ENCODE measurements around the gene INAVA. TPM values are rescaled to one million over a fixed set of nuclear protein-coding genes. Genes with fewer than 3 reads are reported as not detected.

The INAVA gene
- total and polyA plus RNA-seq, 10 of the 15 experiments (the other 5 are each of a cell fraction or from before 2014, with no cell fraction given) = 3.6 to 15.4 (median 9.5) TPM

DNA sequence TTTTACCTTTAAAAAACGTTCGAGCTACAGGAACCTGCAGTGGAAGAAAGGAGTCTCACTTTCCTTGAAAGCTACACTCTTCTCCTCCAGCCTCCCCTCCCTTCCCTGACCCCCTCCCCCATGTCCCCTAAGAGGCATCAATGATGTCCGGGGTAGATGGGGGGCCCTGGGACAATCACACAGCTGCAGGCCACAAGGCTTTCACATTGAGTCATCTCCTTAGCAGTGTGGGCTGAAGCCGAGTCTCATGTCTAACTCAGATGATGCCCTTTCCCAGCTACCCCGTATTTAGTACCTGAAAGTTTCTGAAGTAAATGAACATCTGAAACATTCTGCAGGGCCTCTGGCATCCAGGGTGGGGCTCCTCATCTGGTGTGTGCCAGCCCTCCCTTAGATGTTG, 28.2 kb upstream of the INAVA start:
- Histone ChIP-seq H2AFZ (ENCODE audit: control insufficient read depth, low read depth, low read length) (no peak overlapping the region), H4K20me1 (ENCODE audit: control insufficient read depth, insufficient read depth) (no peaks in the 10 kb centered on the region), H3K36me3 (ENCODE audit: control insufficient read depth in 2 of 2, insufficient read depth in 2 of 2, low read length in 1 of 2) (no peaks in the 10 kb centered on the region), H3K79me2 (ENCODE audit: control insufficient read depth, insufficient read depth, low read length) (no peaks in the 10 kb centered on the region), H3K27ac (ENCODE audit: control insufficient read depth, insufficient read depth) (peak overlapping the region; percentile 71), H3K9ac (ENCODE audit: control insufficient read depth, insufficient read depth, low read length) (no peak overlapping the region), H3K27me3 (replicated peaks in 1 of 2; ENCODE audit: control insufficient read depth in 2 of 2, insufficient read depth in 2 of 2, low read length in 1 of 2) (no peaks in the 10 kb centered on the region), H3K4me2 (ENCODE audit: control insufficient read depth, insufficient read depth) (peak overlapping the region; percentile 90), H3K4me1 (ENCODE audit: control insufficient read depth, insufficient read depth, low read length) (peaks cover 71% of the 10 kb centered on the region), H3K4me3 (no peak overlapping the region), H3K9me3 (replicated peaks; ENCODE audit: control insufficient read depth, insufficient read depth, low read length) (no peaks in the 10 kb centered on the region)
- ChIA-PET RAD21 (ENCODE audit: unreplicated experiment) (interaction anchor here (0.8 to 7.2 kb wide), 18 partner anchors 9 to 307 kb away, joined by 3 to 125 read pairs (median 6); no protein-coding TSS in a partner anchor), CTCF (interaction anchor here (0.5 to 7.7 kb wide), 10 partner anchors 13 to 244 kb away, joined by 3 to 78 read pairs (median 8); no protein-coding TSS in a partner anchor), POLR2A (interaction anchor here (0.5 to 4.8 kb wide), 14 partner anchors 9 to 245 kb away, joined by 3 to 62 read pairs (median 4); no protein-coding TSS in a partner anchor), SMC1A (ENCODE audit: uncharacterized antibody, unreplicated experiment) (interaction anchor here (0.6 to 16.6 kb wide), 20 partner anchors 9 to 244 kb away, joined by 3 to 208 read pairs (median 7); partner anchors contain the start of genes INAVA and KIF21B)
- ATAC-seq = peak; percentile 74
- in situ Hi-C loops (cut with MboI) = no loop called here
- intact Hi-C loops (cut with micrococcal nuclease; ENCODE audit: unreplicated experiment) = loop anchor here (1.0 to 5.0 kb wide), 5 partner anchors 14 to 242 kb away; no protein-coding TSS in a partner anchor
- WGBS (ENCODE audit: insufficient coverage, insufficient replicate concordance, low lambda C conversion rate, missing lambda C conversion rate) = 1% methylated on average over 5 of the region's 5 CpGs
- DNase-seq (ENCODE audit: low read depth, low spot score) = peak; percentile 98
- BruUV-seq (replicated peaks) = no TSS peak
- FAIRE-seq = peak; percentile 89
- TF ChIP-seq SMAD5 (IDR thresholded peaks at IDR 0.05; ENCODE audit: low read depth) (no peak), LARP7 (IDR thresholded peaks at IDR 0.05) (no peak), ESRRA (IDR thresholded peaks at IDR 0.05; ENCODE audit: low read length) (no peak), SREBF1 (IDR thresholded peaks at IDR 0.05; ENCODE audit: low read length) (no peak), POLR2AphosphoS5 (IDR thresholded peaks at IDR 0.05; ENCODE audit: low read length) (0 out of 2 replicates have a peak, but pooled peaks have one; percentile 33), EP300 (IDR thresholded peaks at IDR 0.05; ENCODE audit: borderline replicate concordance in 1 of 2, control insufficient read depth in 1 of 2, low read depth in 2 of 2, low read length in 2 of 2) (peak; percentile 96 to 97), FOXM1 (IDR thresholded peaks at IDR 0.05; ENCODE audit: low read depth, low read length) (peak; percentile 95), RELA (IDR thresholded peaks at IDR 0.05; ENCODE audit: borderline replicate concordance, partially characterized antibody) (peak; percentile 67), YY1 (IDR thresholded peaks at IDR 0.05; ENCODE audit: low read depth, low read length) (peak; percentile 79), TBL1XR1 (IDR thresholded peaks at IDR 0.05; ENCODE audit: low read depth, low read length) (peak; percentile 97)
- TF ChIP-seq, protein P1, sequence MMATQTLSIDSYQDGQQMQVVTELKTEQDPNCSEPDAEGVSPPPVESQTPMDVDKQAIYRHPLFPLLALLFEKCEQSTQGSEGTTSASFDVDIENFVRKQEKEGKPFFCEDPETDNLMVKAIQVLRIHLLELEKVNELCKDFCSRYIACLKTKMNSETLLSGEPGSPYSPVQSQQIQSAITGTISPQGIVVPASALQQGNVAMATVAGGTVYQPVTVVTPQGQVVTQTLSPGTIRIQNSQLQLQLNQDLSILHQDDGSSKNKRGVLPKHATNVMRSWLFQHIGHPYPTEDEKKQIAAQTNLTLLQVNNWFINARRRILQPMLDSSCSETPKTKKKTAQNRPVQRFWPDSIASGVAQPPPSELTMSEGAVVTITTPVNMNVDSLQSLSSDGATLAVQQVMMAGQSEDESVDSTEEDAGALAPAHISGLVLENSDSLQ (IDR thresholded peaks at IDR 0.05) = no peak
- TF ChIP-seq, protein P2, sequence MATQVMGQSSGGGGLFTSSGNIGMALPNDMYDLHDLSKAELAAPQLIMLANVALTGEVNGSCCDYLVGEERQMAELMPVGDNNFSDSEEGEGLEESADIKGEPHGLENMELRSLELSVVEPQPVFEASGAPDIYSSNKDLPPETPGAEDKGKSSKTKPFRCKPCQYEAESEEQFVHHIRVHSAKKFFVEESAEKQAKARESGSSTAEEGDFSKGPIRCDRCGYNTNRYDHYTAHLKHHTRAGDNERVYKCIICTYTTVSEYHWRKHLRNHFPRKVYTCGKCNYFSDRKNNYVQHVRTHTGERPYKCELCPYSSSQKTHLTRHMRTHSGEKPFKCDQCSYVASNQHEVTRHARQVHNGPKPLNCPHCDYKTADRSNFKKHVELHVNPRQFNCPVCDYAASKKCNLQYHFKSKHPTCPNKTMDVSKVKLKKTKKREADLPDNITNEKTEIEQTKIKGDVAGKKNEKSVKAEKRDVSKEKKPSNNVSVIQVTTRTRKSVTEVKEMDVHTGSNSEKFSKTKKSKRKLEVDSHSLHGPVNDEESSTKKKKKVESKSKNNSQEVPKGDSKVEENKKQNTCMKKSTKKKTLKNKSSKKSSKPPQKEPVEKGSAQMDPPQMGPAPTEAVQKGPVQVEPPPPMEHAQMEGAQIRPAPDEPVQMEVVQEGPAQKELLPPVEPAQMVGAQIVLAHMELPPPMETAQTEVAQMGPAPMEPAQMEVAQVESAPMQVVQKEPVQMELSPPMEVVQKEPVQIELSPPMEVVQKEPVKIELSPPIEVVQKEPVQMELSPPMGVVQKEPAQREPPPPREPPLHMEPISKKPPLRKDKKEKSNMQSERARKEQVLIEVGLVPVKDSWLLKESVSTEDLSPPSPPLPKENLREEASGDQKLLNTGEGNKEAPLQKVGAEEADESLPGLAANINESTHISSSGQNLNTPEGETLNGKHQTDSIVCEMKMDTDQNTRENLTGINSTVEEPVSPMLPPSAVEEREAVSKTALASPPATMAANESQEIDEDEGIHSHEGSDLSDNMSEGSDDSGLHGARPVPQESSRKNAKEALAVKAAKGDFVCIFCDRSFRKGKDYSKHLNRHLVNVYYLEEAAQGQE (IDR thresholded peaks at IDR 0.05; ENCODE audit: low read depth, low read length) = peak; percentile 29; the same call in 1 of the 2 replicates
- TF ChIP-seq, protein P3, sequence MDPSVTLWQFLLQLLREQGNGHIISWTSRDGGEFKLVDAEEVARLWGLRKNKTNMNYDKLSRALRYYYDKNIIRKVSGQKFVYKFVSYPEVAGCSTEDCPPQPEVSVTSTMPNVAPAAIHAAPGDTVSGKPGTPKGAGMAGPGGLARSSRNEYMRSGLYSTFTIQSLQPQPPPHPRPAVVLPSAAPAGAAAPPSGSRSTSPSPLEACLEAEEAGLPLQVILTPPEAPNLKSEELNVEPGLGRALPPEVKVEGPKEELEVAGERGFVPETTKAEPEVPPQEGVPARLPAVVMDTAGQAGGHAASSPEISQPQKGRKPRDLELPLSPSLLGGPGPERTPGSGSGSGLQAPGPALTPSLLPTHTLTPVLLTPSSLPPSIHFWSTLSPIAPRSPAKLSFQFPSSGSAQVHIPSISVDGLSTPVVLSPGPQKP (IDR thresholded peaks at IDR 0.05; ENCODE audit: low read depth, low read length) = no peak
- TF ChIP-seq, protein P4, sequence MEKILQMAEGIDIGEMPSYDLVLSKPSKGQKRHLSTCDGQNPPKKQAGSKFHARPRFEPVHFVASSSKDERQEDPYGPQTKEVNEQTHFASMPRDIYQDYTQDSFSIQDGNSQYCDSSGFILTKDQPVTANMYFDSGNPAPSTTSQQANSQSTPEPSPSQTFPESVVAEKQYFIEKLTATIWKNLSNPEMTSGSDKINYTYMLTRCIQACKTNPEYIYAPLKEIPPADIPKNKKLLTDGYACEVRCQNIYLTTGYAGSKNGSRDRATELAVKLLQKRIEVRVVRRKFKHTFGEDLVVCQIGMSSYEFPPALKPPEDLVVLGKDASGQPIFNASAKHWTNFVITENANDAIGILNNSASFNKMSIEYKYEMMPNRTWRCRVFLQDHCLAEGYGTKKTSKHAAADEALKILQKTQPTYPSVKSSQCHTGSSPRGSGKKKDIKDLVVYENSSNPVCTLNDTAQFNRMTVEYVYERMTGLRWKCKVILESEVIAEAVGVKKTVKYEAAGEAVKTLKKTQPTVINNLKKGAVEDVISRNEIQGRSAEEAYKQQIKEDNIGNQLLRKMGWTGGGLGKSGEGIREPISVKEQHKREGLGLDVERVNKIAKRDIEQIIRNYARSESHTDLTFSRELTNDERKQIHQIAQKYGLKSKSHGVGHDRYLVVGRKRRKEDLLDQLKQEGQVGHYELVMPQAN (conservative IDR thresholded peaks at IDR 0.05) = no peak

Measured in GM12878 (cell line).